ENCODE results near the gene CHMP3.
"Not testable (repeated sequence)": the region's sequence is repeated elsewhere in the genome, so short reads cannot be mapped to it uniquely, and the experiment has no call there.

Gene CHMP3

DNA sequence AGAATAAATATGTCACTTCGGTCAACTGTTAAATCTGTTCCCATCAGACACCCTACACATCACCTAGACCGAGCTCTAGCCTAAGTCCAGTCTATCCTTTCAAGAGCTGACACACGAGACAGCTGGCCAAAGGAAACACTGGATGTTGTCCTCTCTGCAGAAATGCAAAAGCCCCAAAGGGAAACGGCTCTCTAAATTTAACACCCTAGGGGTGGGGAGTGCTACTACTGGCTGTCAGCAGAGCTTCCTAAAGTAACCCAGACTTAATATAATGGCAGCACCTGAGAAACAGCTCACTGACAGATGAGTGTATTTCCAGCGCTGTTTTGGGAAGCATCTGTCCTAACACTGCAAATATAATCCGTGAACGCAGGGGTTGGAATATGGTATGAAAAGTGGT is 55.6 kb downstream of the CHMP3 start:
- DNase-seq, result no peak

DNA sequence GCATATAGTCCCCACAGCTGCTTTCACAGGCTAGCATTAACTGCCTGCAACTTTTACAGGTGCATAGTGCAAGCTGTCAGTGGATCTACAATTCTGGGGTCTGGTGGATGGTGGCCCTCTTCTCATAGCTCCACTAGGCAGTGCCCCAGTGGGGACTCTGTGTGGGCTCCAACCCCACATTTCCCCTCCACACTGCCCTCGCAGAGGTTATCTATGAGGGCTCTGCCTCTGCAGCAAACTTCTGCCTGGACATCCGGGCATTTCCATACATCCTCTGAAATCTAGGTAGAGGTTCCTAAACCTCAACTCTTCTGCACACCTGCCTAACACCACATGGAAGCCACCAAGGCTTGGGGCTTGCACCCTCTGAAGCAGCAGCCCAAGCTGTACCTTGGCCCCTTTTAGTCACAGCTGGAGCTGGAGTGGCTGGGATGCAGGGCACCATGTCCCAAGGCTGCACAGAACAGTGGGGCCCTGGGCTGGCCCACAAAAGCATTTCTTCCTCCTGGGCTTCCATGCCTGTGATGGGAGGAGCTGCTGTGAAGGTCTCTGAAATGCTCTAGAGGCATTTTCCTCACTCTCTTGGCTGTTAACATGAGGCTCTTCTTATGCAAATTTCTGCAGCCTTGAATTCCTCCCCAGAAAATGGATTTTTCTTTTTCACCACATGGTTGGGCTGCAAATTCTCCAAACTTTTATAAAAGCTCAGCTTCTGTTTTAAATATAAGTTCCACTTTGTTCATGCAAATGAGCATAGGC is 62.7 kb downstream of the CHMP3 start:
- no peak for DNase-seq

- no peak for DNase-seq
Measured at GRCh38 chr2:86499326-86499725, 63.9 kb downstream of the CHMP3 start.

GRCh38 chr2:86498468-86499260 is 64.6 kb downstream of the CHMP3 start:
- DNase-seq, result no peak

DNA sequence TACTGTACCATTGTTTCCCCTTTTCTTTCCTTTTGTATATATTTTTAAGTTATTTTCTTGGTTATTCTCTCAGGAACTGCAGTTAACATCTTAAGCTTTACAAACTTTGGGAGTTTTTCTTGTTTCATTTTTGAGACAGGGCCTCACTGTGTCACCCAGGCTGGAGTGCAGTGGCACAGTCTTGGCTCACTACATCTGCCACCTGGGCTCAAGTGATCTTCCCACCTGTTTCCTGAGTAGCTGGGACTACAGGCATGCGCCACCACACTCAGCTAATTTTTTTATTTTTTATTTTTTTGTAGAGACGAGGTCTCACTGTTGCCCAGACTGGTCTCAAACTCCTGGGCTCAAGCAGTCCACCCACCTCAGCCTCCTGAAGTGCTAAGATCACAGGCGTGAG is 66.9 kb downstream of the CHMP3 start:
- DNase-seq, result not testable (repeated sequence)

GRCh38 chr2:86492048-86492453 is 71.2 kb downstream of the CHMP3 start:
- no peak for DNase-seq

- DNase-seq, result no peak
Measured at GRCh38 chr2:86491088-86491487, 72.2 kb downstream of the CHMP3 start.

DNA sequence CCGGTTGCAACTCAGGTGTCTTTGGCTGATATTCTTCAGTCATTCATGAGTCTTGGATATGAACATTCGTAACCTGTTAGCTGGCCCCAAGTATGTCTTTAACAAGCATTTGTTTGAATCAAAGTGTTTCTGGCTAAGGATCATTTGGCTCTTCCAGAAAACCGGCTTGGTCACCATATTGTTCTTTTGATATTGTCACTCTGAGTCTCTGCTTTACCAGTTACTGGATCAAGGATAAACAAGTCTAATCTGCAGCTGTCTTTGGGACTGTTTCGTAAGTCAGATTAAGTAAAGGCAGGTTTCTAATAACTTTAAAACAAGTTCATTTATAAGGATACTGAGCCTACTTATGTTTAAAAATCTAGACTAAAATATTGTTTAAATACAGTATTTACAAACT is 73.0 kb downstream of the CHMP3 start:
- DNase-seq, result no peak

- DNase-seq, result no peak
Measured at GRCh38 chr2:86489542-86489941, 73.7 kb downstream of the CHMP3 start.

GRCh38 chr2:86488561-86489250 is 74.5 kb downstream of the CHMP3 start:
- no peak for DNase-seq

- no peak for DNase-seq
Measured at GRCh38 chr2:86487062-86487461, 76.2 kb downstream of the CHMP3 start.

- no peak for DNase-seq
Measured at GRCh38 chr2:86485802-86486201, 77.4 kb downstream of the CHMP3 start.

- no peak for DNase-seq
Measured at GRCh38 chr2:86485103-86485502, 78.1 kb downstream of the CHMP3 start.

DNA sequence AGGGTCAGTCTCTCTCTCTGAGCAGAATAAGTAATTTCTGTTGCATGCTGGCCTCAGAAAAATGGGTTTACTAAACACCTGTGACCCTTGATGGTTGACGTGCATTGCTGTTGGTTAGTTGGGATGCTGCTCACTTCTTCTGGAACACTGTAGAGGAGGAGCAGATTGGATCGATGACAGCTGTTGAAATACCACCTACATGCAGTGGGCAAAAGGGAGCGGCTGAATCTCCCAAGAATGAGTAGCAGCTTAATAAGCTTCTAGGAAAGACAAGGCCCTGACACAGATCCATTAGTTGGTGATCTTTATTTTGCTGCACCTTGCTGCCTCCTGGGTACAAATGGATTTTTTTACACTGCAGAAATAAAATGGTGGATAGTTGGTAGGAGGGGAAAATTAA is 78.9 kb downstream of the CHMP3 start:
- DNase-seq, result no peak

DNA sequence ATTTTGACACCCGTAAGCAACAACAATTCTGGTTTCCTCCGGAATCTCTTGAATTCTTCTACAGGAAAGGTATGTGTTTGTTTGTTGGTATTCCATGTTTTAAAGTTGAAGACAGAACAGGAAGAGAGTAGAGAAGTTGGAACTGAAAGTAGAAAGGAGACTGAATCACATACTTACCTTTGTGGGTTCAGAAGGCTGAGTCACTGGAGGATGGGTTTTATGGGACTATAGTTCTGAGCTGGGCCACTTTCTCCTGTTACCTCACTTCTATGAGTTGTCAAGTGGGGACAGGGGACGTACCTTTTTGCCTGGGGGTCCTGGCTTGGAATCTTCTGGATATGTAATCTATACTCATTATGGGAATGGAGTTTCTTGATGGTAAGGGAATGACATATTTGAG is 81.2 kb downstream of the CHMP3 start:
- no peak for DNase-seq

- no peak for DNase-seq
Measured at GRCh38 chr2:86480105-86480504, 83.1 kb downstream of the CHMP3 start.

- no peak for DNase-seq
Measured at GRCh38 chr2:86477349-86477748, 85.9 kb downstream of the CHMP3 start.

DNA sequence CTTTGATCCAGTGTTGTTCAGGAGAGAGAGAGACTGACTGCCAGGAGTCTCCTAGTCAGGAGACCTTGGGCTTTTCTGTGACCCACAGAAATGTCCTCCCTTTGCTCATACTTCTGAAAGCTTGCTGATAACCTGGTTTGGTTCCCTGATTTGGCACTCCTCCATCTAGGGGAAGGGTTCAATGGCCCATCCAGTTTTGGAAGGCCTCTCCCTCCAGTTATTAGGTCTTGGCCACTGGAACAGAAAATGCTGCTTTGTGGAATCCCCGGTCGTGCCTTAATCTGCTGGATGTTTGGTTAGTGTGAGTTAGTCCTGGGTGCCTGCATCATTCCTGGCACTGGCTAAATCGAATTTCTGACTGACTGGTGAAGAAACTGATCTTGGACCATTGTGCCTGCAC is 86.3 kb downstream of the CHMP3 start:
- no peak for DNase-seq

GRCh38 chr2:86476092-86476491 is 87.2 kb downstream of the CHMP3 start:
- DNase-seq, result peak; percentile 61

- DNase-seq, result no peak
Measured at GRCh38 chr2:86471637-86472036, 91.6 kb downstream of the CHMP3 start.

DNA sequence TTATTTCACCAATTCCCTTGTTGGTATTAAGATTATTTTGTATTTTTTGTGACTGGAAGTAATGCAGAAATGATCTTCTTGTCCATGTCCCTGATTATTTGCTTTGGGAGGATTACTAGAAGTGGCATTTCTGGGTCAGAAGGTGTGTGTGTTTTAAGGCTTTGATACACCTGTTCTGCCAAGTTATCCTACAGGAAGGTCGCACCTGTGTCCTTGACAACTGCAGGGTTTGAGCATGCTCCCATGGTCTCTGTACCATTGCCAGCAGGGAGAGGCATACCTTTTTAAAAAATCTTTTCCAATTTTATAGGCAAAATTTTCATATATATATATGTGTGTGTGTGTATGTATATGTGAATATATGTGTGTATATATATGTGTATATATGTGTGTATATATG is 92.4 kb downstream of the CHMP3 start:
- DNase-seq, result no peak

DNA sequence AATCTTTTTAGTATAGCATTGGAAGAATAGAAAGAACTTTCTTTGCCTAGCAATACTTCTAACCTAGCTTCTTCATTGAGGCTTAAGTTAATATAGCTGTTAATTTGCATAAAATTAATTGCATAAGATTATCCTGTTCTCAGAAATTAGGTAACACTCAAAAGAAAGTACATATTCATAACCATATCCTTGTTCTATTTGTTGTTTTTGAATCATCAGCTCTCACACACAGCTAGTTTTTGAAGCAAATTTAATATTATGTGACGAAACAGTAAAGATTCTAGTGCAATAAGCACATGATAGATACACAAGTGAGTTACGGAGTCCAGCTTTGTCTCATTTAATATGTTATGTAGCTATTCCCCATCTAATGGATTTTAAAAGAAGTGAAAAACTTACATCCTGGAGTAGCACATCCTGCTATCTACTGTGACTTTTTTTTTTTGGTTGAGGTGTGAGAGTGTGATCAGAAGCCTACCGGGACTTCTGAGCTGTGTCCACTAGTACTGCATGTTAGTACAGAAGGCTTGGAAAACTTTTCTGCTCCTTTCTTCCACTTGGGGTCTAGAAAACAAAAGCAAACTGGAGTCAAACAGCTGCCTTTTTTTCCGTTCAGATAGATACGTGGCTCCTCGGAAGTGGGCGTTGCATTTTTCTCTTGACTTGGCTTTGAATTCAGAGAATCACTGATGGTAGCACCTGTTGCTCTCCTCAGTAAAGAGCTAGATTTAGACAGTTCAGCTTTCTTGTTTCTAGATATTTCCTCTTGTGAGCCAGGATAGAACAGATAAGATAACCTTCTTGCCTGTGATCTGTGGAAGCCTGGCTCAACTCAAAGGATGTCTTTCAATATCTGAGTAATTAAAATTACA is 94.8 kb downstream of the CHMP3 start:
- no peak for DNase-seq

DNA sequence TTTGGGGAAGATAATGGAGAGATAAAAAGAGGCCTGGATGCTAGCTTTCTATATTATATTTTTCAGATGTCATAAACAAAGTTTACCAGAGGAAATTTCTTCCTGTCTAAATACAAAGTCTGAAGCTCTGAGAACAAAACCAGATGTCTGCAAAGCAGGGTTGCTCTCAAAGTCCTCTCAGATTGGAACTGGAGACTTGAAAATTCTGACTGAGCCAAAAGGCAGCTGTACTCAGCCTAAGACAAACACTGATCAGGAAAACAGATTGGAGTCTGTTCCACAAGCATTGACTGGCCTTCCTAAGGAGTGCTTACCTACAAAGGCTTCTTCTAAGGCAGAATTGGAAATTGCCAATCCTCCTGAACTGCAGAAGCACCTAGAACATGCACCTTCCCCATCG is 96.9 kb downstream of the CHMP3 start:
- no peak for DNase-seq

Data from fibroblast of skin of back (primary cell).